ENCODE measurements around the gene BICDL2.

DNA sequence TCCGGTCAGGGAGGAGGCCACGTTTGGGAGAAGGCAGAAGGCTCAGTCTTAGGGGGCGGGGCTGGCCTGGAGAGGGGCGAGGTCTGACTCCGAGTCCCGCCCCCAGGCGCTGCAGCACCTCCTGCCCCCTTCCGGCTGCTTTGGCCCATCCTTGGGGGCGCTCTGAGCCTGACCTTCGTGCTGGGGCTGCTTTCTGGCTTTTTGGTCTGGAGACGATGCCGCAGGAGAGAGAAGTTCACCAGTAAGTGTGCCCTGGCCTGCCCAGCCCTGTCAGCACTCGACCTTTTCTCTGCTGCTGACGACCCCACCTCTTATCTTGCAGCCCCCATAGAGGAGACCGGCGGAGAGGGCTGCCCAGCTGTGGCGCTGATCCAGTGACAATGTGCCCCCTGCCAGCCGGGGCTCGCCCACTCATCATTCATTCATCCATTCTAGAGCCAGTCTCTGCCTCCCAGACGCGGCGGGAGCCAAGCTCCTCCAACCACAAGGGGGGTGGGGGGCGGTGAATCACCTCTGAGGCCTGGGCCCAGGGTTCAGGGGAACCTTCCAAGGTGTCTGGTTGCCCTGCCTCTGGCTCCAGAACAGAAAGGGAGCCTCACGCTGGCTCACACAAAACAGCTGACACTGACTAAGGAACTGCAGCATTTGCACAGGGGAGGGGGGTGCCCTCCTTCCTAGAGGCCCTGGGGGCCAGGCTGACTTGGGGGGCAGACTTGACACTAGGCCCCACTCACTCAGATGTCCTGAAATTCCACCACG is 15.1 kb downstream of the BICDL2 start:
- no peak for TF ChIP-seq POLR2A (IDR thresholded peaks at IDR 0.05)
- TF ChIP-seq, protein P1, sequence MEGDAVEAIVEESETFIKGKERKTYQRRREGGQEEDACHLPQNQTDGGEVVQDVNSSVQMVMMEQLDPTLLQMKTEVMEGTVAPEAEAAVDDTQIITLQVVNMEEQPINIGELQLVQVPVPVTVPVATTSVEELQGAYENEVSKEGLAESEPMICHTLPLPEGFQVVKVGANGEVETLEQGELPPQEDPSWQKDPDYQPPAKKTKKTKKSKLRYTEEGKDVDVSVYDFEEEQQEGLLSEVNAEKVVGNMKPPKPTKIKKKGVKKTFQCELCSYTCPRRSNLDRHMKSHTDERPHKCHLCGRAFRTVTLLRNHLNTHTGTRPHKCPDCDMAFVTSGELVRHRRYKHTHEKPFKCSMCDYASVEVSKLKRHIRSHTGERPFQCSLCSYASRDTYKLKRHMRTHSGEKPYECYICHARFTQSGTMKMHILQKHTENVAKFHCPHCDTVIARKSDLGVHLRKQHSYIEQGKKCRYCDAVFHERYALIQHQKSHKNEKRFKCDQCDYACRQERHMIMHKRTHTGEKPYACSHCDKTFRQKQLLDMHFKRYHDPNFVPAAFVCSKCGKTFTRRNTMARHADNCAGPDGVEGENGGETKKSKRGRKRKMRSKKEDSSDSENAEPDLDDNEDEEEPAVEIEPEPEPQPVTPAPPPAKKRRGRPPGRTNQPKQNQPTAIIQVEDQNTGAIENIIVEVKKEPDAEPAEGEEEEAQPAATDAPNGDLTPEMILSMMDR (IDR thresholded peaks at IDR 0.05): no peak

All from testis (tissue), 2 donors.